Colonic mucosa (tissue), 4 donors: ENCODE results near the gene CCDC97. TPM values are rescaled to one million over a fixed set of nuclear protein-coding genes. Genes with fewer than 3 reads are reported as not detected.

Source experiments
- DNase-seq: peaks from one replicate; pipeline ENCODE4 v3.0.0-alpha.2; 2020
- H3K27ac ChIP-seq: fragments of 200-600 bp; one replicate; pipeline ENCODE4 v1.8.0; 2021
- H3K27me3 ChIP-seq: fragments of 200-600 bp; one replicate; pipeline ENCODE4 v1.8.0; 2021
- H3K36me3 ChIP-seq: fragments of 200-600 bp; one replicate; pipeline ENCODE4 v1.8.0; 2021
- H3K4me1 ChIP-seq: fragments of 200-600 bp; one replicate; pipeline ENCODE4 v1.8.0; 2021; ENCODE audit warnings: mild to moderate bottlenecking
- H3K4me3 ChIP-seq: fragments of 200-600 bp; one replicate; pipeline ENCODE4 v1.8.0; 2021
- H3K9ac ChIP-seq, 2 donors: one replicate each; pipeline ENCODE4 v1.7.0; 2013; ENCODE audit warnings: control low read depth in 2 of 2, low read depth in 2 of 2, low read length in 2 of 2
- H3K9me3 ChIP-seq: fragments of 200-600 bp; one replicate; pipeline ENCODE4 v1.8.0; 2021
- CTCF ChIP-seq: fragments of 200-600 bp; IDR thresholded peaks from one replicate; pipeline ENCODE4 v1.8.0; 2022; ENCODE audit warnings: antibody characterized with exemption, mild to moderate bottlenecking
- intact Hi-C: fragments of 100-400 bp; cut with DNase I; formaldehyde crosslinking; loops from one replicate; pipeline ENCODE4 v1.14.1; 2022
- total RNA-seq, 2 donors: library from RNA; stranded (reverse); fragmentation: NEBNext Ultra II Directional in 1 of 2; extraction: Animal tissue kit (Norgen Biotek cat#: 25700) in 1 of 2; gene quantifications; one replicate each; pipeline ENCODE4 v1.2.1, GENCODE V29; 2021
- donor health status: healthy.
- donor health status: DM: no; HTN: no; CAD: no.
- donor health status: DM: no; HTN: no; CAD: no.

Gene CCDC97
- total RNA-seq, 2 donors from 2014 or later, result 20.6 to 30.5 TPM

GRCh38 chr19:41264581-41265394 lies 45.2 kb upstream of the CCDC97 start:
- H3K36me3 ChIP-seq, result peaks cover 19% of the 10 kb centered on the region
- no peaks in the 10 kb centered on the region for H3K27me3 ChIP-seq
- H3K4me1 ChIP-seq, result peaks cover 7% of the 10 kb centered on the region
- intact Hi-C loops, result loop anchor here (5.0 kb wide), 1 partner anchor 43 kb away; no protein-coding TSS in a partner anchor
- TF ChIP-seq CTCF, result no peak
- peak; percentile 51 for DNase-seq
- H3K27ac ChIP-seq, result peak overlapping the region; percentile 99
- peak overlapping the region; percentile 95 to 100 for H3K9ac ChIP-seq
- no peaks in the 10 kb centered on the region for H3K9me3 ChIP-seq
- H3K4me3 ChIP-seq, result peak overlapping the region; percentile 99

- DNase-seq, result peak; percentile 38
- intact Hi-C loops, result loop anchor here (5.0 kb wide), 1 partner anchor 42 kb away; no protein-coding TSS in a partner anchor
- peaks cover 7% of the 10 kb centered on the region for H3K4me1 ChIP-seq
- H3K4me3 ChIP-seq, result peak overlapping the region; percentile 99
- no peak for TF ChIP-seq CTCF
- H3K27me3 ChIP-seq, result no peaks in the 10 kb centered on the region
- H3K27ac ChIP-seq, result peak overlapping the region; percentile 99
- H3K9me3 ChIP-seq, result no peaks in the 10 kb centered on the region
- peak overlapping the region; percentile 95 to 100 for H3K9ac ChIP-seq
- peaks cover 27% of the 10 kb centered on the region for H3K36me3 ChIP-seq
Observed at GRCh38 chr19:41265395-41266153, 44.4 kb upstream of the CCDC97 start.

- intact Hi-C loops, result loop anchor here (5.0 kb wide), 1 partner anchor 38 kb away; no protein-coding TSS in a partner anchor
- Histone ChIP-seq H3K4me3 (no peak overlapping the region), H3K36me3 (peaks cover 62% of the 10 kb centered on the region)
Observed at GRCh38 chr19:41269055-41269454, 40.9 kb upstream of the CCDC97 start.

GRCh38 chr19:41269571-41269970 lies 40.4 kb upstream of the CCDC97 start:
- H3K9me3 ChIP-seq, result no peaks in the 10 kb centered on the region
- peaks cover 65% of the 10 kb centered on the region for H3K36me3 ChIP-seq
- no peak overlapping the region for H3K27ac ChIP-seq
- DNase-seq, result no peak
- no peak overlapping the region for H3K4me3 ChIP-seq
- no peak for TF ChIP-seq CTCF
- intact Hi-C loops, result loop anchor here (5.0 kb wide), 1 partner anchor 38 kb away; no protein-coding TSS in a partner anchor
- no peak overlapping the region for H3K9ac ChIP-seq
- no peaks in the 10 kb centered on the region for H3K27me3 ChIP-seq
- peaks cover 7% of the 10 kb centered on the region for H3K4me1 ChIP-seq

More at GRCh38 chr19:41269055-41269454, 40.9 kb upstream of the CCDC97 start:
- TF ChIP-seq CTCF, result no peak
- H3K9me3 ChIP-seq, result no peaks in the 10 kb centered on the region
- H3K27ac ChIP-seq, result no peak overlapping the region
- H3K4me1 ChIP-seq, result peaks cover 7% of the 10 kb centered on the region
- DNase-seq, result no peak
- H3K27me3 ChIP-seq, result no peaks in the 10 kb centered on the region
- no peak overlapping the region for H3K9ac ChIP-seq

GRCh38 chr19:41273076-41273475 lies 36.9 kb upstream of the CCDC97 start:
- Histone ChIP-seq H3K27me3 (no peaks in the 10 kb centered on the region), H3K4me1 (no peaks in the 10 kb centered on the region), H3K27ac (no peak overlapping the region), H3K9ac (no peak overlapping the region), H3K36me3 (peaks cover 81% of the 10 kb centered on the region), H3K4me3 (no peak overlapping the region), H3K9me3 (no peaks in the 10 kb centered on the region)
- TF ChIP-seq CTCF, result no peak
- DNase-seq, result no peak
- intact Hi-C loops, result no loop called here
